B cell (primary cell): ENCODE results near the gene CYTH4. TPM values are rescaled to one million over a fixed set of nuclear protein-coding genes. Genes with fewer than 3 reads are reported as not detected.
A peak's percentile ranks its signal among the peaks of the same experiment; 100 is the strongest.

Experiments
- ATAC-seq: fragments of 200-7000 bp; cut with Tn5 transposase; one replicate; pipeline ENCODE4 v1.10.0; 2021; ENCODE audit warnings: low read depth, mild to moderate bottlenecking, moderate number of reproducible peaks, moderate library complexity
- CTCF ChIA-PET: fragments of 350-600 bp; sonication (Branson Sonifier 250); formaldehyde crosslinking; loops from one replicate; lab custom pipeline; 2021; ENCODE audit warnings: antibody characterized with exemption, inconsistent platforms; lab: Charles Lee
- POLR2A ChIA-PET: fragments of 350-600 bp; sonication (Branson Sonifier 250); formaldehyde crosslinking; loops from one replicate; lab custom pipeline; 2021; ENCODE audit warnings: antibody characterized with exemption; lab: Charles Lee
- DNase-seq: peaks from one replicate; pipeline ENCODE4 v3.0.0; 2013
- H2AFZ ChIP-seq: 2 replicates; pipeline ENCODE4 v1.6.1; 2012; ENCODE audit warnings: mild to moderate bottlenecking, low read depth, low read length; ENCODE audit not compliant: insufficient read depth, poor library complexity, severe bottlenecking
- H3K27ac ChIP-seq, 2 donors: 1 replicate in 1 of 2; 2 replicates in 1 of 2; pipeline ENCODE4 v1.5.1; 2012 to 2013; ENCODE audit warnings: low read length in 2 of 2, mild to moderate bottlenecking in 2 of 2, moderate library complexity in 1 of 2
- H3K27me3 ChIP-seq, 4 experiments: fragments of 200-600 bp in 1 of 4; sonication (generic) in 1 of 4; replicated peaks in 1 of 4; 1 replicate in 2 of 4; 2 replicates in 2 of 4; pipeline versions ENCODE4 v1.6.1 to v1.7.0; 2013 to 2016; ENCODE audit warnings: low read length in 3 of 4, mild to moderate bottlenecking in 2 of 4, mixed read lengths in 1 of 4, moderate library complexity in 1 of 4; ENCODE audit not compliant: insufficient read depth in 4 of 4, control insufficient read depth in 3 of 4; ENCODE audit errors: control extremely low read depth in 1 of 4
- H3K36me3 ChIP-seq, 2 experiments: replicated peaks in 1 of 2; 1 replicate in 1 of 2; 2 replicates in 1 of 2; pipeline versions ENCODE4 v1.6.1 to v1.7.1; 2013; ENCODE audit warnings: low read length in 1 of 2; ENCODE audit not compliant: insufficient read depth in 2 of 2, control insufficient read depth in 1 of 2; ENCODE audit errors: control extremely low read depth in 1 of 2, extremely low read depth in 1 of 2
- H3K4me1 ChIP-seq, 2 donors: fragments of 200-600 bp in 1 of 2; sonication (generic) in 1 of 2; 1 replicate in 1 of 2; 2 replicates in 1 of 2; pipeline versions ENCODE4 v1.5.1 to v1.6.1; 2013 to 2017; ENCODE audit warnings: low read length in 2 of 2; ENCODE audit not compliant: control insufficient read depth in 2 of 2, insufficient read depth in 2 of 2
- H3K4me2 ChIP-seq: replicated peaks from 2 replicates; pipeline ENCODE3; 2012; ENCODE audit warnings: mild to moderate bottlenecking, low read depth, low read length; ENCODE audit not compliant: poor library complexity, severe bottlenecking
- H3K4me3 ChIP-seq, 5 experiments: fragments of 200-600 bp in 1 of 5; sonication (generic) in 1 of 5; 1 replicate in 3 of 5; 2 replicates in 2 of 5; pipeline versions ENCODE4 v1.5.1 to v1.7.0; 2011 to 2016; ENCODE audit warnings: low read length in 4 of 5, mild to moderate bottlenecking in 4 of 5, low read depth in 2 of 5, control low read depth in 1 of 5, moderate library complexity in 1 of 5; ENCODE audit not compliant: insufficient read depth in 1 of 5; ENCODE audit errors: control extremely low read depth in 1 of 5, extremely low read depth in 1 of 5
- H3K79me2 ChIP-seq: fragments of 200-600 bp; sonication (generic); one replicate; pipeline ENCODE4 v1.6.0; 2016; ENCODE audit warnings: low read length; ENCODE audit not compliant: control insufficient read depth, insufficient read depth
- H3K9ac ChIP-seq: fragments of 200-600 bp; sonication (generic); 2 replicates; pipeline ENCODE4 v1.6.1; 2017; ENCODE audit warnings: mild to moderate bottlenecking, low read length, moderate library complexity
- H3K9me3 ChIP-seq, 3 donors: one replicate each; pipeline versions ENCODE4 v1.6.1 to v1.7.1; 2013; ENCODE audit warnings: low read length in 2 of 3; ENCODE audit not compliant: control insufficient read depth in 2 of 3, insufficient read depth in 1 of 3; ENCODE audit errors: control extremely low read depth in 1 of 3
- H4K20me1 ChIP-seq: 2 replicates; pipeline ENCODE4 v1.6.0; 2012; ENCODE audit warnings: mild to moderate bottlenecking, low read length; ENCODE audit not compliant: insufficient read depth, control insufficient read depth, poor library complexity, severe bottlenecking
- H3K27ac Mint-ChIP-seq: one replicate; pipeline ENCODE4 v1.8.0; 2021; ENCODE audit warnings: mixed read lengths
- H3K27me3 Mint-ChIP-seq: one replicate; pipeline ENCODE4 v1.8.0; 2021; ENCODE audit warnings: mixed read lengths
- H3K4me1 Mint-ChIP-seq: one replicate; pipeline ENCODE4 v1.8.0; 2021; ENCODE audit warnings: mixed read lengths
- H3K4me3 Mint-ChIP-seq: one replicate; pipeline ENCODE4 v1.8.0; 2021; ENCODE audit warnings: mixed read lengths
- H3K9me3 Mint-ChIP-seq: one replicate; pipeline ENCODE4 v1.8.0; 2022; ENCODE audit warnings: mixed read lengths; ENCODE audit not compliant: insufficient read depth
- CTCF ChIP-seq: fragments of 200-600 bp; IDR thresholded peaks from one replicate; pipeline ENCODE4 v1.8.0; 2022; ENCODE audit warnings: antibody characterized with exemption, mild to moderate bottlenecking
- EZH2 ChIP-seq: IDR thresholded peaks from 2 replicates; pipeline ENCODE4 v1.6.1; 2012; ENCODE audit warnings: borderline replicate concordance, low read depth, mild to moderate bottlenecking, moderate library complexity, low read length; ENCODE audit not compliant: insufficient read depth, poor library complexity, severe bottlenecking
- whole genome bisulfite sequencing: methylation state at CpG from one replicate; pipeline ENCODE4 v1.1.5; 2013; ENCODE audit warnings: missing lambda C conversion rate; ENCODE audit not compliant: insufficient coverage; 5-methylcytosine and 5-hydroxymethylcytosine counted together
- intact Hi-C: fragments of 100-400 bp; cut with micrococcal nuclease; formaldehyde crosslinking; loops from one replicate; pipeline ENCODE4 v1.10.0; 2022
- polyA plus RNA-seq: library from polyadenylated mRNA; depleted of rRNA; stranded (reverse); fragments of >200 nt; gene quantifications from 2 replicates; pipeline ENCODE4 v1.2.3, GENCODE V29; 2012
- total RNA-seq, 2 donors: library from RNA; stranded (reverse); fragments of 120-200 nt in 1 of 2; gene quantifications; 1 replicate in 1 of 2; 2 replicates in 1 of 2; pipeline versions ENCODE4 v1.2.3 to v1.2.4, GENCODE V29; 2013 to 2022

CYTH4 gene
- total and polyA plus RNA-seq, 2 donors (not counting 1 experiment from before 2014, with no cell fraction given) = 98.0 to 154 TPM

DNA sequence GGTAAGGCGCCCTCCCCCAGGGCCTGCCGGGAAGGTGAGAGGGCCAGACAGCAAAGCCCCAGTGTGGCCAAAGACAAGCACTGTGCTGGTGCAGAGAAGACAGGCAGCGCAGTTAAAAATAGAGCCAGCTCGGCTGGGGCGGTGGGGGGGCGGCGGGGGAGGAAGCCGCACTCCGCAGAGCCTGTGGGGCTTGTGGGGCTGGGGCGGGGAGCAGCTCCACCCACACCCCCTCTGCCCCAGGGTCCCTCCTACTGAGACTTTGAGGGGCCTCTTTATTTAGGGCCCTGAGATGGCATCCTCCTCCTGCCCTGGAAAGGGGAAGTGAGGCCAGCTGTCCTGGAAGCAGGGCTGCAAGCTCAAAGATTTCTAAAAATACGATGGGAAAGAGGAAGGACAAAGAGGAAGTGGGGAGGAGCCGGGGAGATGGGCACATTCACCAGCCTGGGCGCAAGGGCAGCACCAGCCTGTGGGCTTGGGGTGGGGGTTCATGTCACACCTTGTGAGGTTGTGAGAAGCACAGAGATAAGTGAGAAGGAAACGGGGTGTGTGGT is 2.6 kb downstream of the CYTH4 start:
- CTCF ChIA-PET = interaction anchor here (0.8 to 11.9 kb wide), 7 partner anchors 12 to 85 kb away, joined by 3 to 126 read pairs (median 5); no protein-coding TSS in a partner anchor
- Histone ChIP-seq H3K27me3 (no peaks in the 10 kb centered on the region), H4K20me1 (peaks cover 40% of the 10 kb centered on the region), H3K9me3 (peaks cover 0 to 9% (median 0%) of the 10 kb centered on the region in 3 donors), H3K9ac (peak overlapping the region; percentile 90), H3K79me2 (peaks cover 47% of the 10 kb centered on the region), H2AFZ (no peak overlapping the region), H3K36me3 (peaks cover 13 to 30% of the 10 kb centered on the region in 2 experiments), H3K4me2 (peak overlapping the region; percentile 95), H3K4me3 (peak overlapping the region; percentile 78 to 100 (median 94)), H3K4me1 (peaks cover 21 to 50% of the 10 kb centered on the region in 2 donors), H3K27ac (peak overlapping the region; percentile 79 to 83)
- Mint-ChIP-seq H3K4me1 (peaks cover 80% of the 10 kb centered on the region), H3K27ac (peak overlapping the region; percentile 97), H3K4me3 (peak overlapping the region; percentile 89), H3K27me3 (no peaks in the 10 kb centered on the region), H3K9me3 (no peaks in the 10 kb centered on the region)
- ATAC-seq (peak; percentile 79), DNase-seq (peak; percentile 90)
- TF ChIP-seq EZH2 = no peak
- TF ChIP-seq CTCF = no peak
- POLR2A ChIA-PET = interaction anchor here (0.6 to 1.6 kb wide), 7 partner anchors 10 to 149 kb away, joined by 3 to 16 read pairs (median 5); partner anchors contain the start of gene RAC2
- 4% methylated on average over 5 of the region's 14 CpGs for WGBS
- intact Hi-C loops = loop anchor here (1.0 to 2.0 kb wide), 2 partner anchors 40 to 163 kb away; partner anchors contain the start of gene RAC2

- H3K79me2 ChIP-seq = peaks cover 40% of the 10 kb centered on the region
- H3K4me2 ChIP-seq = no peak overlapping the region
- peaks cover 21 to 48% of the 10 kb centered on the region in 2 donors for H3K4me1 ChIP-seq
- DNase-seq = no peak
- no peaks in the 10 kb centered on the region for H3K27me3 ChIP-seq
- Mint-ChIP-seq H3K27ac (peak overlapping the region; percentile 97), H3K9me3 (no peaks in the 10 kb centered on the region), H3K27me3 (no peaks in the 10 kb centered on the region), H3K4me1 (peaks cover 79% of the 10 kb centered on the region), H3K4me3 (no peak overlapping the region)
- ATAC-seq = no peak
- CTCF ChIA-PET = interaction anchor here (0.8 to 11.9 kb wide), 4 partner anchors 11 to 25 kb away, joined by 3 to 126 read pairs (median 6); no protein-coding TSS in a partner anchor
- H3K4me3 ChIP-seq = no peak overlapping the region
- H3K9me3 ChIP-seq = peaks cover 0 to 15% (median 0%) of the 10 kb centered on the region in 3 donors
- peak overlapping the region; percentile 25 to 32 for H3K27ac ChIP-seq
- WGBS = 97% methylated on average over 9 of the region's 10 CpGs
- peaks cover 15 to 34% of the 10 kb centered on the region in 2 experiments for H3K36me3 ChIP-seq
- H3K9ac ChIP-seq = no peak overlapping the region
- H4K20me1 ChIP-seq = peaks cover 49% of the 10 kb centered on the region
- H2AFZ ChIP-seq = no peak overlapping the region
- intact Hi-C loops = loop anchor here (1.0 to 2.0 kb wide), 2 partner anchors 41 to 164 kb away; partner anchors contain the start of gene RAC2
- POLR2A ChIA-PET = interaction anchor here (1.0 to 1.6 kb wide), 3 partner anchors 13 to 41 kb away, joined by 3 to 16 read pairs (median 5); partner anchors contain the start of gene RAC2
- TF ChIP-seq EZH2 = no peak
Observed at GRCh38 chr22:37285937-37286336, 3.6 kb downstream of the CYTH4 start.
